GM23338 (cell line): ENCODE results near the gene JARID2. TPM values are rescaled to one million over a fixed set of nuclear protein-coding genes. Genes with fewer than 3 reads are reported as not detected.

ENCODE experiments used
- ATAC-seq: fragments of 200-7000 bp; cut with Tn5 transposase; 3 replicates; pipeline ENCODE4 v1.9.1; 2020
- DNase-seq: peaks from one replicate; pipeline ENCODE4 v3.0.0-alpha.2; 2015; ENCODE audit warnings: low spot score
- H2AFZ ChIP-seq: fragments of 200-600 bp; sonication (generic); 2 replicates; pipeline ENCODE4 v1.8.0; 2016; ENCODE audit warnings: antibody characterized with exemption, mild to moderate bottlenecking, moderate library complexity
- H3F3A ChIP-seq: fragments of 200-600 bp; sonication (generic); replicated peaks from 2 replicates; pipeline ENCODE4 v1.8.0; 2017; ENCODE audit warnings: antibody characterized with exemption, mixed run types, low read depth
- H3K27ac ChIP-seq: fragments of 200-600 bp; sonication (generic); 2 replicates; pipeline ENCODE4 v1.6.1; 2016; ENCODE audit warnings: low read depth
- H3K27me3 ChIP-seq: fragments of 200-600 bp; sonication (generic); 2 replicates; pipeline ENCODE4 v1.8.0; 2016; ENCODE audit warnings: mild to moderate bottlenecking, mixed run types, moderate library complexity; ENCODE audit not compliant: insufficient read depth
- H3K36me3 ChIP-seq: fragments of 200-600 bp; sonication (generic); 2 replicates; pipeline ENCODE4 v1.8.0; 2016; ENCODE audit warnings: mild to moderate bottlenecking; ENCODE audit not compliant: insufficient read depth
- H3K4me1 ChIP-seq: fragments of 200-600 bp; sonication (generic); 2 replicates; pipeline ENCODE4 v1.8.0; 2016; ENCODE audit warnings: mild to moderate bottlenecking, moderate library complexity; ENCODE audit not compliant: insufficient read depth
- H3K4me2 ChIP-seq: fragments of 200-600 bp; sonication (generic); 2 replicates; pipeline ENCODE4 v1.7.1; 2017; ENCODE audit warnings: mixed run types
- H3K4me3 ChIP-seq: fragments of 200-600 bp; sonication (generic); 2 replicates; pipeline ENCODE4 v1.6.1; 2016; ENCODE audit warnings: mixed run types
- H3K79me2 ChIP-seq: fragments of 200-600 bp; sonication (generic); replicated peaks from 2 replicates; pipeline ENCODE4 v1.8.0; 2017; ENCODE audit warnings: mild to moderate bottlenecking; ENCODE audit not compliant: insufficient read depth
- H3K9me2 ChIP-seq: fragments of 200-600 bp; sonication (generic); 2 replicates; pipeline ENCODE4 v1.8.0; 2017; ENCODE audit not compliant: insufficient read depth
- H4K20me1 ChIP-seq: fragments of 200-600 bp; sonication (generic); replicated peaks from 2 replicates; pipeline ENCODE4 v1.8.0; 2017; ENCODE audit warnings: mild to moderate bottlenecking; ENCODE audit not compliant: insufficient read depth
- H3K27ac Mint-ChIP-seq: 2 replicates; pipeline ENCODE4 v1.8.0; 2020; ENCODE audit warnings: inconsistent platforms, mild to moderate bottlenecking, moderate library complexity, mixed read lengths
- H3K27me3 Mint-ChIP-seq: 3 replicates; pipeline ENCODE4 v1.8.0; 2022; ENCODE audit warnings: low read depth, mild to moderate bottlenecking, moderate library complexity, mixed read lengths, inconsistent platforms; ENCODE audit not compliant: insufficient read depth, poor library complexity
- H3K36me3 Mint-ChIP-seq: 3 replicates; pipeline ENCODE4 v1.8.0; 2021; ENCODE audit warnings: low read depth, mild to moderate bottlenecking, inconsistent platforms, moderate library complexity, mixed read lengths
- H3K4me1 Mint-ChIP-seq: 3 replicates; pipeline ENCODE4 v1.8.0; 2020; ENCODE audit warnings: mild to moderate bottlenecking, inconsistent platforms, mixed read lengths
- H3K4me3 Mint-ChIP-seq: 3 replicates; pipeline ENCODE4 v1.8.0; 2021; ENCODE audit warnings: moderate library complexity, mild to moderate bottlenecking, inconsistent platforms, mixed read lengths
- H3K9me3 Mint-ChIP-seq: 3 replicates; pipeline ENCODE4 v1.8.0; 2020; ENCODE audit warnings: moderate library complexity, mild to moderate bottlenecking, inconsistent platforms, mixed read lengths
- EZH2phosphoT487 ChIP-seq: fragments of 200-600 bp; sonication (generic); IDR thresholded peaks from one replicate; pipeline ENCODE4 v1.8.1; 2018; ENCODE audit warnings: antibody characterized with exemption; ENCODE audit not compliant: unreplicated experiment
- POLR2AphosphoS5 ChIP-seq: IDR thresholded peaks from 2 replicates; pipeline ENCODE4 v1.6.1; 2016; ENCODE audit warnings: antibody characterized with exemption, low read depth
- ZNF331 ChIP-seq: fragments of 250-450 bp; sonication (Bioruptor Pico); IDR thresholded peaks from 2 replicates; pipeline ENCODE4 v1.5.0; 2020; ENCODE audit warnings: low read depth, mild to moderate bottlenecking, moderate library complexity
- polyA plus RNA-seq: library from polyadenylated mRNA; unstranded; fragments of >200 nt; fragmentation: Nextera tagmentation; extraction: Ambion mirVana; gene quantifications from 2 replicates; pipeline ENCODE4 v1.2.1, GENCODE V29; 2016
- total RNA-seq: library from RNA; depleted of rRNA; stranded (reverse); fragments of >200 nt; shearing (Covaris generic); gene quantifications from 2 replicates; pipeline ENCODE4 v1.2.3, GENCODE V29; 2014
- TF ChIP-seq, protein P1 (sequence below): IDR thresholded peaks from one replicate; pipeline ENCODE4 v1.6.1; 2018; ENCODE audit warnings: antibody characterized with exemption; ENCODE audit not compliant: unreplicated experiment

Gene JARID2
- total and polyA plus RNA-seq, 2 experiments from 2014 or later = 92.8 to 196 TPM

GRCh38 chr6:15523679-15524630 is 278.1 kb downstream of the JARID2 start (continued):
- TF ChIP-seq, protein P1, sequence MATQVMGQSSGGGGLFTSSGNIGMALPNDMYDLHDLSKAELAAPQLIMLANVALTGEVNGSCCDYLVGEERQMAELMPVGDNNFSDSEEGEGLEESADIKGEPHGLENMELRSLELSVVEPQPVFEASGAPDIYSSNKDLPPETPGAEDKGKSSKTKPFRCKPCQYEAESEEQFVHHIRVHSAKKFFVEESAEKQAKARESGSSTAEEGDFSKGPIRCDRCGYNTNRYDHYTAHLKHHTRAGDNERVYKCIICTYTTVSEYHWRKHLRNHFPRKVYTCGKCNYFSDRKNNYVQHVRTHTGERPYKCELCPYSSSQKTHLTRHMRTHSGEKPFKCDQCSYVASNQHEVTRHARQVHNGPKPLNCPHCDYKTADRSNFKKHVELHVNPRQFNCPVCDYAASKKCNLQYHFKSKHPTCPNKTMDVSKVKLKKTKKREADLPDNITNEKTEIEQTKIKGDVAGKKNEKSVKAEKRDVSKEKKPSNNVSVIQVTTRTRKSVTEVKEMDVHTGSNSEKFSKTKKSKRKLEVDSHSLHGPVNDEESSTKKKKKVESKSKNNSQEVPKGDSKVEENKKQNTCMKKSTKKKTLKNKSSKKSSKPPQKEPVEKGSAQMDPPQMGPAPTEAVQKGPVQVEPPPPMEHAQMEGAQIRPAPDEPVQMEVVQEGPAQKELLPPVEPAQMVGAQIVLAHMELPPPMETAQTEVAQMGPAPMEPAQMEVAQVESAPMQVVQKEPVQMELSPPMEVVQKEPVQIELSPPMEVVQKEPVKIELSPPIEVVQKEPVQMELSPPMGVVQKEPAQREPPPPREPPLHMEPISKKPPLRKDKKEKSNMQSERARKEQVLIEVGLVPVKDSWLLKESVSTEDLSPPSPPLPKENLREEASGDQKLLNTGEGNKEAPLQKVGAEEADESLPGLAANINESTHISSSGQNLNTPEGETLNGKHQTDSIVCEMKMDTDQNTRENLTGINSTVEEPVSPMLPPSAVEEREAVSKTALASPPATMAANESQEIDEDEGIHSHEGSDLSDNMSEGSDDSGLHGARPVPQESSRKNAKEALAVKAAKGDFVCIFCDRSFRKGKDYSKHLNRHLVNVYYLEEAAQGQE = no peak
- TF ChIP-seq POLR2AphosphoS5 = 0 out of 2 replicates have a peak, but pooled peaks have one; percentile 7

- Histone ChIP-seq H3K36me3 (peaks cover 39% of the 10 kb centered on the region; the same call in 1 of the 2 replicates), H3K79me2 (no peaks in the 10 kb centered on the region), H3K4me2 (no peak overlapping the region), H3F3A (peaks cover 40% of the 10 kb centered on the region), H3K4me3 (no peak overlapping the region), H3K27me3 (no peaks in the 10 kb centered on the region), H3K9me2 (no peaks in the 10 kb centered on the region), H3K27ac (no peak overlapping the region), H4K20me1 (peaks cover 8% of the 10 kb centered on the region), H3K4me1 (peaks cover 9% of the 10 kb centered on the region; the same call in 1 of the 2 replicates), H2AFZ (no peak overlapping the region)
- Mint-ChIP-seq H3K27me3 (peaks cover 62% of the 10 kb centered on the region), H3K4me3 (no peak overlapping the region), H3K27ac (no peak overlapping the region), H3K9me3 (peaks cover 52% of the 10 kb centered on the region), H3K36me3 (peaks cover 87% of the 10 kb centered on the region), H3K4me1 (peaks cover 16% of the 10 kb centered on the region; the same call in 2 of the 3 replicates)
- TF ChIP-seq ZNF331 (CRISPR knock-in tag) (no peak), POLR2AphosphoS5 (peak; percentile 15)
- ATAC-seq = peak; percentile 8
- no peak for DNase-seq
Observed at GRCh38 chr6:15524861-15525401, 279.1 kb downstream of the JARID2 start.

- 0 out of 2 replicates have a peak, but pooled peaks have one; percentile 7 for TF ChIP-seq POLR2AphosphoS5
- no peak for TF ChIP-seq EZH2phosphoT487
- Histone ChIP-seq H3K9me2 (no peaks in the 10 kb centered on the region), H3K27ac (no peak overlapping the region), H3K4me3 (no peak overlapping the region), H3F3A (peaks cover 37% of the 10 kb centered on the region), H3K4me2 (no peak overlapping the region), H3K79me2 (no peaks in the 10 kb centered on the region), H2AFZ (no peak overlapping the region), H4K20me1 (peaks cover 5% of the 10 kb centered on the region; the same call in 1 of the 2 replicates), H3K4me1 (peaks cover 9% of the 10 kb centered on the region; the same call in 1 of the 2 replicates), H3K36me3 (peaks cover 26% of the 10 kb centered on the region; the same call in 1 of the 2 replicates), H3K27me3 (no peaks in the 10 kb centered on the region)
- no peak overlapping the region for H3K4me3 Mint-ChIP-seq
- H3K36me3 Mint-ChIP-seq = peaks cover 73% of the 10 kb centered on the region
- DNase-seq = no peak
- peaks cover 52% of the 10 kb centered on the region for H3K9me3 Mint-ChIP-seq
- H3K27ac Mint-ChIP-seq = no peak overlapping the region
- peaks cover 16% of the 10 kb centered on the region; the same call in 2 of the 3 replicates for H3K4me1 Mint-ChIP-seq
- ATAC-seq = no peak
- H3K27me3 Mint-ChIP-seq = peaks cover 62% of the 10 kb centered on the region
Observed at GRCh38 chr6:15526212-15526701, 280.4 kb downstream of the JARID2 start.
